Mammary epithelial cell (primary cell): ENCODE data around the gene MAPK13.

Experiments used
- EZH2 ChIP-seq: IDR thresholded peaks from 2 replicates; pipeline ENCODE4 v1.6.1; 2012; ENCODE audit warnings: low read length, inconsistent platforms, borderline replicate concordance
- TF ChIP-seq, protein P1 (sequence below), 2 donors: IDR thresholded peaks in 1 of 2; conservative IDR thresholded peaks in 1 of 2; 2 replicates each; pipeline ENCODE4 v1.5.1; 2011 to 2012; ENCODE audit warnings: inconsistent platforms in 2 of 2, low read length in 2 of 2, mild to moderate bottlenecking in 2 of 2, control low read depth in 1 of 2, low read depth in 1 of 2; ENCODE audit not compliant: insufficient read depth in 1 of 2; ENCODE audit errors: extremely low read depth in 1 of 2

GRCh38 chr6:36122495-36123269, 7.6 kb upstream of the MAPK13 start:
- TF ChIP-seq, protein P1, sequence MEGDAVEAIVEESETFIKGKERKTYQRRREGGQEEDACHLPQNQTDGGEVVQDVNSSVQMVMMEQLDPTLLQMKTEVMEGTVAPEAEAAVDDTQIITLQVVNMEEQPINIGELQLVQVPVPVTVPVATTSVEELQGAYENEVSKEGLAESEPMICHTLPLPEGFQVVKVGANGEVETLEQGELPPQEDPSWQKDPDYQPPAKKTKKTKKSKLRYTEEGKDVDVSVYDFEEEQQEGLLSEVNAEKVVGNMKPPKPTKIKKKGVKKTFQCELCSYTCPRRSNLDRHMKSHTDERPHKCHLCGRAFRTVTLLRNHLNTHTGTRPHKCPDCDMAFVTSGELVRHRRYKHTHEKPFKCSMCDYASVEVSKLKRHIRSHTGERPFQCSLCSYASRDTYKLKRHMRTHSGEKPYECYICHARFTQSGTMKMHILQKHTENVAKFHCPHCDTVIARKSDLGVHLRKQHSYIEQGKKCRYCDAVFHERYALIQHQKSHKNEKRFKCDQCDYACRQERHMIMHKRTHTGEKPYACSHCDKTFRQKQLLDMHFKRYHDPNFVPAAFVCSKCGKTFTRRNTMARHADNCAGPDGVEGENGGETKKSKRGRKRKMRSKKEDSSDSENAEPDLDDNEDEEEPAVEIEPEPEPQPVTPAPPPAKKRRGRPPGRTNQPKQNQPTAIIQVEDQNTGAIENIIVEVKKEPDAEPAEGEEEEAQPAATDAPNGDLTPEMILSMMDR (conservative IDR thresholded peaks at IDR 0.05 in 1 of 2, IDR thresholded peaks at IDR 0.05 in 1 of 2; ENCODE audit: extremely low read depth in 1 of 2, insufficient read depth in 1 of 2, low read depth in 1 of 2, low read length in 2 of 2), result no peak
- no peak for TF ChIP-seq EZH2
